MM.1S (cell line): ENCODE results near the gene MYO1E.

Experiments
- CTCF ChIP-seq: fragments of 300-600 bp; sonication (generic); IDR thresholded peaks from 2 replicates; pipeline ENCODE4 v1.5.1; 2016; ENCODE audit warnings: antibody characterized with exemption, low read length, mixed read lengths
- EZH2 ChIP-seq: fragments of 300-600 bp; sonication (generic); optimal IDR thresholded peaks from 2 replicates; pipeline ENCODE3; 2017; ENCODE audit warnings: low read depth, mild to moderate bottlenecking, antibody characterized with exemption, low read length, mixed read lengths
- EZH2phosphoT487 ChIP-seq: fragments of 300-600 bp; sonication (generic); IDR thresholded peaks from 2 replicates; pipeline ENCODE4 v1.6.1; 2018; ENCODE audit warnings: antibody characterized with exemption, low read length

- TF ChIP-seq EZH2 (no peak), CTCF (no peak), EZH2phosphoT487 (no peak)
These were observed 96.2 kb downstream of the MYO1E start for GRCh38 chr15:59276225-59277178.
